GM12865 (cell line): Measurements from ENCODE around the gene CCDC32.
"Not testable (repeated sequence)": the region's sequence is repeated elsewhere in the genome, so short reads cannot be mapped to it uniquely, and the experiment has no call there.

Experiments used
- DNase-seq: peaks from one replicate; pipeline ENCODE4 v3.0.0; 2010; ENCODE audit warnings: low read depth
- H3K4me3 ChIP-seq: 2 replicates; pipeline ENCODE4 v1.5.1; 2011; ENCODE audit warnings: mild to moderate bottlenecking, low read depth, low read length, control low read depth
- CTCF ChIP-seq: IDR thresholded peaks from 2 replicates; pipeline ENCODE4 v1.5.1; 2011; ENCODE audit warnings: low read length, control low read depth, low read depth, inconsistent platforms; ENCODE audit not compliant: insufficient read depth; ENCODE audit errors: missing control alignments

CCDC32 gene

DNA sequence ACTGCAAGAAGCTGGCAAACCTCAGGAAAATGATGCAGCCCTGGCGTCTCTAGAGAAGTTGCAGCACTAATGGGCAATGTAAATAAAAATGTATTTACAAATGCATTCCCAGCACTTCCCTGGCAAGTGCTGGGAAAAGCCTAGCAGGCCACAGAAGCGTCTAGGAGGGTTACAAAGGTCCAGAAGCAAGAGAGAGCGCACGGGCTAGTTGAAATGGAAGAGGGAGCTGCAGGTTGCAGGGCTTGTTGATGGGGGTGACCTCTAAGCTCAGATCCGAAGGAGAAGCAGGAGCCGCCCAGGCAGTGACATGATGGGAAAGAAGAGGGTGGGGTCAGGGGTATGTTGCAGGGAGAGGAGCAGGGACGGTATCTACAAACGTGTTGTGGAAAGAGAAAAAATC is 26.5 kb upstream of the CCDC32 start:
- no peak overlapping the region for H3K4me3 ChIP-seq
- no peak for TF ChIP-seq CTCF
- DNase-seq: no peak

DNA sequence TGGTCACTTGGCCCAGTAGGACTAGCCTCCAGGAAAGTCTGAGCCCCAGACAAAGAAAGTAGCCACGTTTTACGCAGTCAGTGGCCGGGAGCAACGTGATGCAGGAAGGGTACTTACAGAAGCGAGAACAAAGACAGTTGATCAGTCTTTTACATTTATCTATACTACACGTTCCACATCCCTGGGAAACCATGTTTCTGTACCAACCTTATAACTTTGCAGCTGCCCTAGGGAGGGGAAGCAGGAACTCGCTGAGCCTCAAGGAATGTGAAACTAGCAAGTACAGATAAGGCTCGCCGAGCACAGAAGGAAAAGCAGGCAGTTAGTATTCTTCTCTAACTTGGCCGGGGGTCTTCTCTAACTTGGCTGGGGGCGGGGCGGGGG is 25.8 kb upstream of the CCDC32 start:
- no peak for TF ChIP-seq CTCF
- H3K4me3 ChIP-seq: no peak overlapping the region
- DNase-seq: no peak

DNA sequence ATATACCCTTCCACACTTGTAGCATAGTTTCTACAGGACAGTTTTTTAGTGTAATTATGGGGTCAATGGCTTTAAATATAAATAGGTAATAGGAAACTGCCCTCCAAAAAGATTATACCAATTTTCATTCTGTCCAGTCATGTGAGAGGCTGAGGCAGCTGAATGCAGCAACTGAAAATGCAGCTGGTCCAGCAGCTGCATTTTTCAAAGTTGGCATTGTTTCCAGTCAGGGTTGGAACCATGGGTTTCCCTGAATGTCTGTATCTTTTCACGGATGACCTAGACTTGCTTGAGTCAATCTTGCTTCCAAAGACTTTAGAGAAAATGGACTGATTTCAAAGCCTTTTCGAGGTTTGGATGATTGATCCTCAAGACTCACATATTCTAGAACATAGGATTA is 19.3 kb upstream of the CCDC32 start:
- no peak overlapping the region for H3K4me3 ChIP-seq
- no peak for DNase-seq

DNA sequence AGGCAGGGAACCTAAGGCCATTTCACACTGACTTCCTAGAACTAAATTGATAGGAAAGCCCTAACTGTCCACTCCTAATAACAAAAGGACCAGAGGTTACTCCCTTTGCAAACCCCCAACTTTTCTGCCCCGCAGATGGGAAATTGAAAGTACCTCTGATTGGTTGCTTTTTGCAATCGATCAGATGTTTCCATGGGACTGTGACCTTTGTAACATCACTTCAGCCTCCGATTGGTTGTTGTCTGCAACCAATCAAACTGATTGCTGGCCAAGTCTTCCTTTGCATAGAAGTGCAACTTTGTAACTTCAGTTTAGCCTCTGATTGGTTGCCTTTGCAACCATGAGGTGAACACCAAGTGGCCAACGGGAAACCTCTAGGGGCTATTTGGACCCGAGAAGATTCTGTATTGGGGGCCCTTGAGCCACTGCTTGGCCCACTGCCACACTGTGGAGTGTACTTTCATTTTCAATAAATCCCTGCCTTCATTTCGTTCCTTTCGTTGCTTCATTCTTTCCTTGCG is 17.9 kb upstream of the CCDC32 start:
- no peak overlapping the region for H3K4me3 ChIP-seq
- TF ChIP-seq CTCF: no peak
- DNase-seq: no peak

More for the DNA sequence above, 19.3 kb upstream of the CCDC32 start:
- TF ChIP-seq CTCF: no peak

GRCh38 chr15:40581796-40582195 is 17.0 kb upstream of the CCDC32 start:
- not testable (repeated sequence) for H3K4me3 ChIP-seq, DNase-seq

DNA sequence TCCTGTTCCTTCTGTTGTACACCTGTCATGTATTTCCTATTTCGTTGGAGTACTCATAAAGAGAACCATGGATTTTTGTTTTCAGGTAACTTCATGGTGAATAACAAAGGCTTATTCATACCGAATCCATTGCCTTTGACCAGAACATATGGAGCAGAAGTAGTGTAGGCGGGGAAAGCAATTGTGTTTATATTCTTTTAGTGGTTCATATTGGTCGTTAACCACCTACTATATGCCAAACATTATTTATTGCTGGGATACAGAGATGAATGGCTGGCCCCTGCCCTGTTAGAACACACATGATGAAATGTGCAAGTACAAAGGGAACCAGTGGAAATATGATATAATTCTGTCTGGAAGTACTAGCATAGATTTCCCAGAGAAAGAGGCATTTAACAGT is 14.1 kb upstream of the CCDC32 start:
- no peak for TF ChIP-seq CTCF
- DNase-seq: no peak
- H3K4me3 ChIP-seq: no peak overlapping the region

DNA sequence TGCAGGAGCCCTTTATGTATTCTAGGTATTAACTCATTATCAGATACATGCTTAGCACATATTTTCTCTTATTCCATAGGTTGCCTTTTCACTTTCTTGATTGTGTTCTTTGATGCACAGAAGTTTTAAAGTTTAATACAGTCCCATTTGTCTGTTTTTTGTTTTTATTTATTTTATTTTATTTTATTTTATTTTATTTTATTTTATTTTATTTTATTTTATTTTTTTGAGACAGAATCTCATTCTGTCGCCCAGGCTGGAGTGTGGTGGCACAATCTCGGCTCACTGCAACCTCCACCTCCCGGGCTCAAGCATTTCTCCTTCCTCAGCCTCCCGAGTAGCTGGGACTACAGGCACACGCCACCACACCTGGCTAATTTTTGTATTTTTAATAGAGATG is 12.1 kb upstream of the CCDC32 start:
- H3K4me3 ChIP-seq, DNase-seq: not testable (repeated sequence)

DNA sequence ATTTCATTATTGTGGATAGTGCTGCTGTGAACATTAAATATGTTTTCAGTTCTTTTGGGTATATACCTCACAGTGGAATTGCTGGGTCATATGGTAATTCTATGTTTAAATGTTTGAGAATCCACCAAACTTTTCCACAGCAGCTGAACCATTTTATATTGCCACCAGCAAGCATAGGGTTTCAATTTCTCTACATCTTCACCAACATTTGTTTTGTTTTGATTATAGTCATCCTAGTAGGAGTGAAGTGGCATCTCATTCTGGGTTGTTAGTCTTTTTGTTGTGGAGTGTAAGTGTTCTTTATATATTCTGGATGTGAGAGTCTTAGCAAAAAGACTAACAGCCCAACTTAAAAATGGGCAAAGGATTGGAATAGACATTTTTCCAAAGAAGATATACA is 10.3 kb upstream of the CCDC32 start:
- no peak for TF ChIP-seq CTCF
- no peak overlapping the region for H3K4me3 ChIP-seq
- DNase-seq: no peak
